Stomach smooth muscle (tissue), 2 donors: ENCODE data around the gene SNCB.
A peak's percentile ranks its signal among the peaks of the same experiment; 100 is the strongest.

ENCODE experiments used
- H3K27ac ChIP-seq: one replicate; pipeline ENCODE4 v1.7.0; 2013; ENCODE audit warnings: mild to moderate bottlenecking, low read length, inconsistent platforms
- H3K27me3 ChIP-seq, 2 donors: one replicate each; pipeline ENCODE4 v1.7.0; 2013; ENCODE audit warnings: low read length in 2 of 2; ENCODE audit not compliant: insufficient read depth in 2 of 2, control insufficient read depth in 1 of 2
- H3K36me3 ChIP-seq, 2 donors: one replicate each; pipeline ENCODE4 v1.7.0; 2013; ENCODE audit warnings: low read length in 2 of 2; ENCODE audit not compliant: control insufficient read depth in 2 of 2, insufficient read depth in 2 of 2
- H3K4me1 ChIP-seq: one replicate; pipeline ENCODE4 v1.7.0; 2013; ENCODE audit warnings: low read length; ENCODE audit not compliant: control insufficient read depth, insufficient read depth
- H3K4me3 ChIP-seq, 2 donors: one replicate each; pipeline ENCODE4 v1.7.0; 2013; ENCODE audit warnings: low read length in 2 of 2
- H3K9ac ChIP-seq, 2 donors: one replicate each; pipeline ENCODE4 v1.7.0; 2013; ENCODE audit warnings: low read length in 2 of 2, mild to moderate bottlenecking in 1 of 2
- H3K9me3 ChIP-seq, 2 donors: one replicate each; pipeline ENCODE4 v1.7.0; 2013; ENCODE audit warnings: low read length in 2 of 2; ENCODE audit not compliant: control insufficient read depth in 2 of 2
- donor health status: healthy.
- donor health status: Pancreatic carcinoma.

The SNCB gene

GRCh38 chr5:176629853-176630680, at the start of gene SNCB, which contains the start of gene EIF4E1B:
Gene SNCB (minus strand): TSS chr5:176630534. CDS start chr5:176629654, 880 bp downstream.
Gene EIF4E1B (plus strand): TSS chr5:176630675. CDS start chr5:176642788, 12,113 bp downstream.
- Histone ChIP-seq H3K4me1 (peaks cover 17% of the 10 kb centered on the region), H3K4me3 (peak within 1 kb of the TSS; percentile 40 to 66), H3K27ac (no peak within 1 kb of the TSS), H3K36me3 (no peaks in the 10 kb centered on the region), H3K27me3 (peaks cover 61 to 70% of the 10 kb centered on the region in 2 donors), H3K9ac (no peak within 1 kb of the TSS), H3K9me3 (no peaks in the 10 kb centered on the region)

GRCh38 chr5:176679365-176680225, 49.3 kb upstream of the SNCB start:
- H3K4me1 ChIP-seq: no peaks in the 10 kb centered on the region
- H3K27ac ChIP-seq: no peak overlapping the region
- no peak overlapping the region for H3K9ac ChIP-seq
- no peaks in the 10 kb centered on the region for H3K36me3 ChIP-seq
- H3K9me3 ChIP-seq: no peaks in the 10 kb centered on the region
- no peak overlapping the region for H3K4me3 ChIP-seq
- H3K27me3 ChIP-seq: peaks cover 16 to 27% of the 10 kb centered on the region in 2 donors

- no peaks in the 10 kb centered on the region for H3K36me3 ChIP-seq
- peaks cover 16 to 25% of the 10 kb centered on the region in 2 donors for H3K27me3 ChIP-seq
- no peaks in the 10 kb centered on the region for H3K9me3 ChIP-seq
- H3K27ac ChIP-seq: no peak overlapping the region
- no peak overlapping the region for H3K9ac ChIP-seq
- H3K4me3 ChIP-seq: no peak overlapping the region
- H3K4me1 ChIP-seq: no peaks in the 10 kb centered on the region
Observed at GRCh38 chr5:176678584-176678983, 48.2 kb upstream of the SNCB start.

- Histone ChIP-seq H3K27ac (no peak overlapping the region), H3K27me3 (peaks cover 14 to 24% of the 10 kb centered on the region in 2 donors), H3K4me1 (no peaks in the 10 kb centered on the region), H3K36me3 (no peaks in the 10 kb centered on the region), H3K9me3 (no peaks in the 10 kb centered on the region), H3K4me3 (no peak overlapping the region), H3K9ac (no peak overlapping the region)
Observed at GRCh38 chr5:176677209-176677939, 47.0 kb upstream of the SNCB start.

- no peaks in the 10 kb centered on the region for H3K36me3 ChIP-seq
- no peaks in the 10 kb centered on the region for H3K9me3 ChIP-seq
- H3K9ac ChIP-seq: no peak overlapping the region
- no peak overlapping the region for H3K4me3 ChIP-seq
- H3K4me1 ChIP-seq: no peaks in the 10 kb centered on the region
- peaks cover 16 to 30% of the 10 kb centered on the region in 2 donors for H3K27me3 ChIP-seq
- H3K27ac ChIP-seq: no peak overlapping the region
Observed at GRCh38 chr5:176676361-176676824, 46.1 kb upstream of the SNCB start.

GRCh38 chr5:176675676-176676360, 45.5 kb upstream of the SNCB start:
- H3K9me3 ChIP-seq: no peaks in the 10 kb centered on the region
- peaks cover 14 to 27% of the 10 kb centered on the region in 2 donors for H3K27me3 ChIP-seq
- no peaks in the 10 kb centered on the region for H3K36me3 ChIP-seq
- no peak overlapping the region for H3K27ac ChIP-seq
- no peak overlapping the region for H3K4me3 ChIP-seq
- no peak overlapping the region for H3K9ac ChIP-seq
- no peaks in the 10 kb centered on the region for H3K4me1 ChIP-seq

- Histone ChIP-seq H3K9ac (no peak overlapping the region), H3K9me3 (no peaks in the 10 kb centered on the region), H3K4me3 (no peak overlapping the region), H3K27me3 (peaks cover 17 to 25% of the 10 kb centered on the region in 2 donors), H3K27ac (no peak overlapping the region), H3K4me1 (no peaks in the 10 kb centered on the region), H3K36me3 (no peaks in the 10 kb centered on the region)
Observed at GRCh38 chr5:176674799-176675198, 44.5 kb upstream of the SNCB start.

GRCh38 chr5:176673651-176674583, 43.6 kb upstream of the SNCB start:
- Histone ChIP-seq H3K9ac (no peak overlapping the region), H3K27ac (no peak overlapping the region), H3K4me1 (no peaks in the 10 kb centered on the region), H3K27me3 (peaks cover 12 to 19% of the 10 kb centered on the region in 2 donors), H3K9me3 (no peaks in the 10 kb centered on the region), H3K36me3 (no peaks in the 10 kb centered on the region), H3K4me3 (no peak overlapping the region)
